SJCRH30 (cell line): ENCODE measurements around the gene ROBO3. TPM values are rescaled to one million over a fixed set of nuclear protein-coding genes. Genes with fewer than 3 reads are reported as not detected.

ENCODE experiments used
- total RNA-seq: library from RNA; depleted of rRNA; stranded (reverse); fragments of >200 nt; shearing (Covaris generic); gene quantifications from 2 replicates; pipeline ENCODE4 v1.2.3, GENCODE V29; 2014; rRNA removed

Gene ROBO3
- total RNA-seq, 1 experiment from 2014 or later, result 5.1 TPM

Other genes starting within 250 kb of the ROBO3 start
- gene TBRG1, start 242.6 kb upstream of the ROBO3 start, total RNA-seq, result 11.9 and 14.4 TPM in 2 replicates
- gene SIAE, start 191.7 kb upstream of the ROBO3 start, total RNA-seq, result 0.43 and 0.63 TPM in 2 replicates
- 4.0 and 6.0 TPM in 2 replicates for gene SPA17, start 191.5 kb upstream of the ROBO3 start, total RNA-seq
- 4.5 and 4.6 TPM in 2 replicates for gene NRGN, start 125.5 kb upstream of the ROBO3 start, total RNA-seq
- gene VSIG2, start 113.2 kb upstream of the ROBO3 start, total RNA-seq, result not detected in 2 replicates
- gene ESAM, start 103.1 kb upstream of the ROBO3 start, total RNA-seq, result 0.16 TPM in 1 of 2 replicates, not detected in the other
- 9.2 and 12.6 TPM in 2 replicates for gene MSANTD2, start 65.0 kb upstream of the ROBO3 start, total RNA-seq
- 0.10 and 0.22 TPM in 2 replicates for gene ROBO4, start 32.4 kb downstream of the ROBO3 start, total RNA-seq
- gene HEPN1, start 53.8 kb downstream of the ROBO3 start, total RNA-seq, result not detected in 2 replicates
- 0.05 TPM in 1 of 2 replicates, not detected in the other for gene HEPACAM, start 70.6 kb downstream of the ROBO3 start, total RNA-seq
- gene CCDC15, start 88.8 kb downstream of the ROBO3 start, total RNA-seq, result 10.2 and 11.5 TPM in 2 replicates
- 2.9 and 4.0 TPM in 2 replicates for gene SLC37A2, start 197.9 kb downstream of the ROBO3 start, total RNA-seq
- gene TMEM218, start 246.2 kb downstream of the ROBO3 start, total RNA-seq, result 19.1 and 22.0 TPM in 2 replicates